Loucy (cell line): ENCODE measurements around the gene ST6GAL1.

ENCODE experiments used
- H2AFZ ChIP-seq: fragments of 200-600 bp; sonication (generic); 2 replicates; pipeline ENCODE4 v1.6.0; 2016; ENCODE audit warnings: antibody characterized with exemption, mild to moderate bottlenecking, low read length, moderate library complexity
- H3F3A ChIP-seq: fragments of 200-600 bp; 2 replicates; pipeline ENCODE4 v1.6.0; 2016; ENCODE audit warnings: antibody characterized with exemption, low read depth, mild to moderate bottlenecking
- H3K27me3 ChIP-seq: fragments of 200-600 bp; sonication (generic); 2 replicates; pipeline ENCODE4 v1.6.1; 2014; ENCODE audit warnings: low read length, mild to moderate bottlenecking; ENCODE audit not compliant: insufficient read depth, poor library complexity, severe bottlenecking
- H3K36me3 ChIP-seq: fragments of 200-600 bp; sonication (generic); 2 replicates; pipeline ENCODE4 v1.6.1; 2016; ENCODE audit warnings: low read length; ENCODE audit not compliant: insufficient read depth
- H3K4me1 ChIP-seq: fragments of 200-600 bp; sonication (generic); 2 replicates; pipeline ENCODE4 v1.5.1; 2014; ENCODE audit warnings: low read length, mild to moderate bottlenecking; ENCODE audit not compliant: insufficient read depth, poor library complexity, severe bottlenecking
- H3K4me2 ChIP-seq: fragments of 200-600 bp; sonication (generic); 2 replicates; pipeline ENCODE4 v1.6.0; 2014; ENCODE audit warnings: antibody characterized with exemption, low read length, low read depth, mild to moderate bottlenecking; ENCODE audit not compliant: poor library complexity, severe bottlenecking
- H3K4me3 ChIP-seq: fragments of 200-600 bp; sonication (generic); 2 replicates; pipeline ENCODE4 v1.5.1; 2014; ENCODE audit warnings: low read length, mild to moderate bottlenecking, mixed read lengths; ENCODE audit not compliant: poor library complexity, severe bottlenecking
- H3K79me2 ChIP-seq: fragments of 200-600 bp; sonication (generic); 2 replicates; pipeline ENCODE4 v1.6.1; 2014; ENCODE audit warnings: low read length; ENCODE audit not compliant: insufficient read depth
- H3K9ac ChIP-seq: fragments of 200-600 bp; sonication (generic); 2 replicates; pipeline ENCODE4 v1.6.0; 2014; ENCODE audit warnings: mild to moderate bottlenecking, low read depth, low read length, moderate library complexity; ENCODE audit not compliant: poor library complexity, severe bottlenecking
- H3K9me2 ChIP-seq: fragments of 200-600 bp; sonication (generic); replicated peaks from 2 replicates; pipeline ENCODE4 v1.6.1; 2016; ENCODE audit warnings: low read depth, low read length, mixed read lengths
- H3K9me3 ChIP-seq: fragments of 200-600 bp; sonication (generic); 2 replicates; pipeline ENCODE4 v1.6.1; 2014; ENCODE audit warnings: mild to moderate bottlenecking, antibody characterized with exemption, low read length, low read depth; ENCODE audit not compliant: insufficient read depth
- H4K20me1 ChIP-seq: fragments of 200-600 bp; sonication (generic); 2 replicates; pipeline ENCODE4 v1.6.0; 2014; ENCODE audit warnings: antibody characterized with exemption, low read length, mild to moderate bottlenecking; ENCODE audit not compliant: insufficient read depth, poor library complexity, severe bottlenecking
- CTCF ChIP-seq: fragments of 200-600 bp; sonication (generic); conservative IDR thresholded peaks from 2 replicates; pipeline ENCODE4 v1.5.1; 2014; ENCODE audit warnings: mild to moderate bottlenecking, antibody characterized with exemption, low read length
- EZH2phosphoT487 ChIP-seq: fragments of 200-600 bp; IDR thresholded peaks from 2 replicates; pipeline ENCODE4 v1.6.1; 2018; ENCODE audit warnings: antibody characterized with exemption, mild to moderate bottlenecking, moderate library complexity, borderline replicate concordance

Gene ST6GAL1

GRCh38 chr3:186909078-186909853 lies 21.1 kb upstream of the ST6GAL1 start:
- Histone ChIP-seq H4K20me1 (no peaks in the 10 kb centered on the region), H3K4me1 (peaks cover 21% of the 10 kb centered on the region), H3K4me3 (peak overlapping the region; percentile 22), H3K9me2 (no peaks in the 10 kb centered on the region), H3K9ac (peak overlapping the region; percentile 51), H2AFZ (peak overlapping the region; percentile 89), H3K79me2 (no peaks in the 10 kb centered on the region), H3K4me2 (peak overlapping the region; percentile 57), H3K36me3 (no peaks in the 10 kb centered on the region), H3F3A (no peaks in the 10 kb centered on the region), H3K27me3 (no peaks in the 10 kb centered on the region), H3K9me3 (no peaks in the 10 kb centered on the region)
- TF ChIP-seq EZH2phosphoT487 (no peak), CTCF (no peak)

GRCh38 chr3:186915806-186916796 lies 14.2 kb upstream of the ST6GAL1 start:
- Histone ChIP-seq H2AFZ (peak overlapping the region; percentile 64), H3F3A (no peaks in the 10 kb centered on the region), H3K9me2 (no peaks in the 10 kb centered on the region), H3K27me3 (no peaks in the 10 kb centered on the region), H4K20me1 (no peaks in the 10 kb centered on the region), H3K4me1 (peaks cover 49% of the 10 kb centered on the region), H3K36me3 (no peaks in the 10 kb centered on the region), H3K4me3 (peak overlapping the region; percentile 30), H3K9ac (peak overlapping the region; percentile 21), H3K79me2 (no peaks in the 10 kb centered on the region), H3K9me3 (no peaks in the 10 kb centered on the region), H3K4me2 (peak overlapping the region; percentile 61)
- TF ChIP-seq EZH2phosphoT487 (no peak), CTCF (no peak)

GRCh38 chr3:186917512-186918312 lies 12.6 kb upstream of the ST6GAL1 start:
- H3K79me2 ChIP-seq, result no peaks in the 10 kb centered on the region

More at GRCh38 chr3:186917512-186918312, 12.6 kb upstream of the ST6GAL1 start:
- Histone ChIP-seq H4K20me1 (no peaks in the 10 kb centered on the region), H3K4me2 (peak overlapping the region; percentile 10), H3K9ac (no peak overlapping the region), H3K4me1 (peaks cover 49% of the 10 kb centered on the region), H2AFZ (peak overlapping the region; percentile 83), H3F3A (no peaks in the 10 kb centered on the region), H3K4me3 (no peak overlapping the region), H3K9me3 (no peaks in the 10 kb centered on the region), H3K9me2 (no peaks in the 10 kb centered on the region), H3K36me3 (no peaks in the 10 kb centered on the region), H3K27me3 (no peaks in the 10 kb centered on the region)
- TF ChIP-seq EZH2phosphoT487 (no peak), CTCF (no peak)
